PC-9 (cell line): Measurements from ENCODE around the gene TTC22. TPM values are rescaled to one million over a fixed set of nuclear protein-coding genes. Genes with fewer than 3 reads are reported as not detected.
A peak's percentile ranks its signal among the peaks of the same experiment; 100 is the strongest.

Source experiments
- BruUV-seq: library from RNA; stranded (reverse); fragments of 400-500 nt; replicated peaks from 2 replicates; lab custom pipeline; 2021; lab: Mats Ljungman, UMichigan
- CTCF ChIA-PET: fragments of 300-600 bp; sonication (Branson Sonifier 250); formaldehyde crosslinking; loops from one replicate; lab custom pipeline; 2022; ENCODE audit warnings: antibody characterized with exemption; lab: Charles Lee
- POLR2A ChIA-PET: fragments of 300-600 bp; sonication (Branson Sonifier 250); formaldehyde crosslinking; loops from one replicate; lab custom pipeline; 2022; ENCODE audit warnings: antibody characterized with exemption; ENCODE audit not compliant: unreplicated experiment; lab: Charles Lee
- DNase-seq, 2 experiments: peaks; one replicate each; pipeline versions ENCODE4 v3.0.0 to v3.0.0-alpha.2; 2015 to 2022; ENCODE audit warnings: mixed read lengths in 1 of 2
- H2AFZ ChIP-seq: fragments of 200-600 bp; sonication (generic); 2 replicates; pipeline ENCODE4 v1.8.1; 2017; ENCODE audit warnings: antibody characterized with exemption
- H3F3A ChIP-seq: fragments of 200-600 bp; sonication (generic); 2 replicates; pipeline ENCODE4 v1.8.1; 2017; ENCODE audit warnings: antibody characterized with exemption, mild to moderate bottlenecking, low read depth; ENCODE audit not compliant: insufficient read depth
- H3K27ac ChIP-seq: fragments of 200-600 bp; sonication (generic); 2 replicates; pipeline ENCODE4 v1.6.1; 2016; ENCODE audit warnings: mixed run types
- H3K27me3 ChIP-seq: fragments of 200-600 bp; sonication (generic); 2 replicates; pipeline ENCODE4 v1.6.1; 2016; ENCODE audit warnings: low read depth, mixed run types; ENCODE audit not compliant: insufficient read depth
- H3K36me3 ChIP-seq: fragments of 200-600 bp; sonication (generic); 2 replicates; pipeline ENCODE4 v1.6.1; 2016; ENCODE audit warnings: low read depth, mixed run types
- H3K4me1 ChIP-seq: fragments of 200-600 bp; sonication (generic); replicated peaks from 2 replicates; pipeline ENCODE4 v1.6.1; 2016; ENCODE audit warnings: mixed run types; ENCODE audit not compliant: insufficient read depth
- H3K4me2 ChIP-seq: fragments of 200-600 bp; sonication (generic); 2 replicates; pipeline ENCODE4 v1.6.1; 2017; ENCODE audit warnings: mixed run types
- H3K4me3 ChIP-seq: fragments of 200-600 bp; sonication (generic); 2 replicates; pipeline ENCODE4 v1.6.1; 2016; ENCODE audit warnings: mixed run types
- H3K79me2 ChIP-seq: fragments of 200-600 bp; sonication (generic); 2 replicates; pipeline ENCODE4 v1.6.1; 2017; ENCODE audit warnings: low read depth, mixed run types
- H3K9me2 ChIP-seq: fragments of 200-600 bp; sonication (generic); 2 replicates; pipeline ENCODE4 v1.8.1; 2017; ENCODE audit warnings: mild to moderate bottlenecking; ENCODE audit not compliant: insufficient read depth
- H3K9me3 ChIP-seq: fragments of 200-600 bp; sonication (generic); 2 replicates; pipeline ENCODE4 v1.8.1; 2016; ENCODE audit warnings: low read depth; ENCODE audit not compliant: insufficient read depth
- H4K20me1 ChIP-seq: fragments of 200-600 bp; sonication (generic); 2 replicates; pipeline ENCODE4 v1.8.1; 2017; ENCODE audit not compliant: insufficient read depth
- EZH2 ChIP-seq: fragments of 200-600 bp; sonication (generic); IDR thresholded peaks from 2 replicates; pipeline ENCODE4 v1.8.0; 2017; ENCODE audit warnings: antibody characterized with exemption, low read depth
- intact Hi-C: fragments of 100-400 bp; cut with micrococcal nuclease; formaldehyde crosslinking; loops from one replicate; pipeline ENCODE4 v1.10.0; 2022; ENCODE audit not compliant: unreplicated experiment
- total RNA-seq: library from RNA; stranded (reverse); gene quantifications from 2 replicates; pipeline ENCODE4 v1.2.3, GENCODE V29; 2021
- TF ChIP-seq, protein P1 (sequence below): fragments of 200-600 bp; sonication (generic); conservative IDR thresholded peaks from 2 replicates; pipeline ENCODE4 v1.6.1; 2017; ENCODE audit warnings: mixed run types, antibody characterized with exemption, mild to moderate bottlenecking, moderate library complexity

The TTC22 gene
- total RNA-seq, 1 experiment from 2014 or later = 26.3 TPM

DNA sequence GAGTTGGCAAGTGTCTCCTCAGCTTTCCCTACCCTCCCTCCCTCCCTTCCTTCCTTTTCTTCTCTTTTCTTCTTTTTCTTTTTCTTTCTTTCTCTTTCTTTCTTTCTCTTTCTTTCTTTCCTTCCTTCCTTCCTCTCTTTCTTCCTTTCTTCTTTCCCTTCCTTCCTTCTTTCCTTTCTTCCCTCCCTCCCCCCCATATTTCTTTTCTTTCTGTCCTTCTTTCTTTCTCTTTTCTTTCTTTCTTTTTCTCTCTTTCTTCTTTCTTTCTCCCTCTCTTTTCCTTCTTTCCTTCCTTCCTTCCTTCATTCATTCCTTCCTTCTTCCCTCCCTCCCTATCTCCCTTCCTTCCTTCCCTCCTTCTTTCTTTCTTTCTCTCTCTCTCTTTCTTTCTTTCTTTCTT lies 18.6 kb upstream of the TTC22 start:
- H3K4me2 ChIP-seq = no peak overlapping the region
- intact Hi-C loops = loop anchor here (1.0 to 2.0 kb wide), 3 partner anchors 37 to 171 kb away; partner anchors contain the start of gene DHCR24
- H3K27ac ChIP-seq = no peak overlapping the region
- DNase-seq = no peak
- H3K9me2 ChIP-seq = no peaks in the 10 kb centered on the region
- TF ChIP-seq, protein P1, sequence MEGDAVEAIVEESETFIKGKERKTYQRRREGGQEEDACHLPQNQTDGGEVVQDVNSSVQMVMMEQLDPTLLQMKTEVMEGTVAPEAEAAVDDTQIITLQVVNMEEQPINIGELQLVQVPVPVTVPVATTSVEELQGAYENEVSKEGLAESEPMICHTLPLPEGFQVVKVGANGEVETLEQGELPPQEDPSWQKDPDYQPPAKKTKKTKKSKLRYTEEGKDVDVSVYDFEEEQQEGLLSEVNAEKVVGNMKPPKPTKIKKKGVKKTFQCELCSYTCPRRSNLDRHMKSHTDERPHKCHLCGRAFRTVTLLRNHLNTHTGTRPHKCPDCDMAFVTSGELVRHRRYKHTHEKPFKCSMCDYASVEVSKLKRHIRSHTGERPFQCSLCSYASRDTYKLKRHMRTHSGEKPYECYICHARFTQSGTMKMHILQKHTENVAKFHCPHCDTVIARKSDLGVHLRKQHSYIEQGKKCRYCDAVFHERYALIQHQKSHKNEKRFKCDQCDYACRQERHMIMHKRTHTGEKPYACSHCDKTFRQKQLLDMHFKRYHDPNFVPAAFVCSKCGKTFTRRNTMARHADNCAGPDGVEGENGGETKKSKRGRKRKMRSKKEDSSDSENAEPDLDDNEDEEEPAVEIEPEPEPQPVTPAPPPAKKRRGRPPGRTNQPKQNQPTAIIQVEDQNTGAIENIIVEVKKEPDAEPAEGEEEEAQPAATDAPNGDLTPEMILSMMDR = no peak
- no peak for TF ChIP-seq EZH2
- ChIA-PET CTCF (interaction anchor here (0.6 kb wide), 1 partner anchor 253 kb away, joined by 5 read pairs; no protein-coding TSS in a partner anchor), POLR2A (interaction anchor here (0.8 to 1.0 kb wide), 2 partner anchors 15 to 42 kb away, joined by 3 to 5 read pairs; no protein-coding TSS in a partner anchor)
- H3K9me3 ChIP-seq = peaks cover 4% of the 10 kb centered on the region; the same call in 1 of the 2 replicates
- no peak overlapping the region for H3K4me3 ChIP-seq
- H3K79me2 ChIP-seq = no peaks in the 10 kb centered on the region
- H3F3A ChIP-seq = 0 out of 2 replicates have a peak, but pooled peaks cover 3% of the 10 kb centered on the region
- H3K27me3 ChIP-seq = no peaks in the 10 kb centered on the region
- H2AFZ ChIP-seq = no peak overlapping the region
- no peaks in the 10 kb centered on the region for H3K36me3 ChIP-seq
- H4K20me1 ChIP-seq = no peaks in the 10 kb centered on the region
- H3K4me1 ChIP-seq = peaks cover 14% of the 10 kb centered on the region
- BruUV-seq = no TSS peak

DNA sequence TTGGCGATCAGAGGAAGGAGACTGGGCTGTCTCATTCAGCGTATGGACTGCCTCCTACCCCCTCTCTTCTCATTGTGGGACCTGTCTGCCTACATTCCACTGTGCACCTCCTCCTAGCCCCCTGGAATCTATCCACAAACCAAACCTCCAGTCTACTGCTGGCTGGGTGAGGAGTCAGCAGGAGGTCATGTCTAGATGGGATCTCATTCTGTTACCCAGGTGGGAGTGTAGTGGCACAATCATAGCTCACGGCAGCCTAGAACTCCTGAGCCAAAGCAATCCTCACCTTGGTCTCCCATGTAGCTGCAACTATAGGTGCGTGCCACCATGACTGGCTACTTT lies 18.0 kb upstream of the TTC22 start:
- peak overlapping the region; percentile 31 for H3K4me2 ChIP-seq
- H3F3A ChIP-seq = 0 out of 2 replicates have a peak, but pooled peaks cover 3% of the 10 kb centered on the region
- H4K20me1 ChIP-seq = no peaks in the 10 kb centered on the region
- no peak overlapping the region for H2AFZ ChIP-seq
- peak; percentile 75 for DNase-seq
- intact Hi-C loops = loop anchor here (1.0 to 2.0 kb wide), 3 partner anchors 37 to 172 kb away; partner anchors contain the start of gene DHCR24
- H3K9me3 ChIP-seq = no peaks in the 10 kb centered on the region; the same call in 1 of the 2 replicates
- no peak overlapping the region for H3K4me3 ChIP-seq
- TF ChIP-seq, protein P1 = no peak
- TF ChIP-seq EZH2 = no peak
- H3K36me3 ChIP-seq = no peaks in the 10 kb centered on the region
- no TSS peak for BruUV-seq
- no peaks in the 10 kb centered on the region for H3K79me2 ChIP-seq
- H3K4me1 ChIP-seq = peaks cover 14% of the 10 kb centered on the region
- no peak overlapping the region for H3K27ac ChIP-seq
- H3K9me2 ChIP-seq = no peaks in the 10 kb centered on the region
- ChIA-PET POLR2A (interaction anchor here (0.7 to 1.0 kb wide), 3 partner anchors 16 to 42 kb away, joined by 3 to 5 read pairs (median 4); no protein-coding TSS in a partner anchor), CTCF (interaction anchor here (0.6 to 0.9 kb wide), 2 partner anchors 253 to 860 kb away, joined by 5 to 8 read pairs; no protein-coding TSS in a partner anchor)
- no peaks in the 10 kb centered on the region for H3K27me3 ChIP-seq

DNA sequence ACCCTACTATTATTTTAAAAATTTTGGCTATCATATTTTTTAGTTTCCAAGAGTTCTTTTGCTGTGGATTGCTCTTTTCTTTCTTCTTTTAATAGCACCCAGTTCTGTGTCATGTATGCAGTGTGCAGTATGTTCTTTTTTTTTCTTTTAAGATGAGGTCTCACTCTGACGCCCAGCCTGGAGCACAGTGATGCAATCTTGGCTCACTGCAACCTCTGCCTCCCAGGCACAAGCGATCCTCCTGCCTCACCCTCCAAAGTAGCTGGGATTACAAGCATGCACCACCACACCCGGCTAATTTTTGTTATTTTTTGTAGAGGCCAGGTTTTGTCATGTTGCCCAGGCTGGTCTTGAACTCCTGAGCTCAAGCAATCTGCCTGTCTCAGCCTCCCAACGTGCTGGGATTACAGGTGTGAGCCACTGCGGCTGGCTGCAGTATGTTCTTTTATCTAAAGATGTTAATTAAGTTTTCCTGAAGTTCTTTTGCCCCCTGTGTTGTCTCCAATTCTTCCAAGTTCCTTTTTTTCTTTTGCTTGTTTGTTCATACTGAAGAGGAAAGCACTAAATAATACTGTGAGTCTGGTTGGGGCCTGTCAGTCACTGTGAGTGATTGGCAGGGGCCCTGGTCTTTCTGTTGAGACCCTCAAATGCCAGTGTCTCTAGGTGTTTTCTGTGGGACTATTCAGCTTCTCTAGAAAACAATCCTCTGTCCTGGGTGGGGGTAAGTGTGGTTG lies 17.5 kb upstream of the TTC22 start:
- CTCF ChIA-PET = interaction anchor here (0.9 kb wide), 1 partner anchor 859 kb away, joined by 8 read pairs; no protein-coding TSS in a partner anchor
- no peaks in the 10 kb centered on the region for H4K20me1 ChIP-seq
- no peaks in the 10 kb centered on the region; the same call in 1 of the 2 replicates for H3K9me3 ChIP-seq
- no peaks in the 10 kb centered on the region for H3K9me2 ChIP-seq
- intact Hi-C loops = loop anchor here (1.0 to 2.0 kb wide), 3 partner anchors 38 to 172 kb away; partner anchors contain the start of gene DHCR24
- H3K36me3 ChIP-seq = no peaks in the 10 kb centered on the region
- POLR2A ChIA-PET = interaction anchor here (0.7 to 1.0 kb wide), 3 partner anchors 16 to 43 kb away, joined by 3 to 5 read pairs (median 4); no protein-coding TSS in a partner anchor
- TF ChIP-seq EZH2 = no peak
- TF ChIP-seq, protein P1 = no peak
- peak; percentile 27 to 31 for DNase-seq
- H3K4me3 ChIP-seq = no peak overlapping the region
- peak overlapping the region; percentile 47 for H3K27ac ChIP-seq
- H2AFZ ChIP-seq = no peak overlapping the region
- no TSS peak for BruUV-seq
- H3K4me2 ChIP-seq = peak overlapping the region; percentile 31
- no peaks in the 10 kb centered on the region for H3K79me2 ChIP-seq
- H3F3A ChIP-seq = 0 out of 2 replicates have a peak, but pooled peaks cover 3% of the 10 kb centered on the region
- peaks cover 14% of the 10 kb centered on the region for H3K4me1 ChIP-seq
- H3K27me3 ChIP-seq = no peaks in the 10 kb centered on the region
